ENCODE measurements around the gene OVCH1.

Gene OVCH1

DNA sequence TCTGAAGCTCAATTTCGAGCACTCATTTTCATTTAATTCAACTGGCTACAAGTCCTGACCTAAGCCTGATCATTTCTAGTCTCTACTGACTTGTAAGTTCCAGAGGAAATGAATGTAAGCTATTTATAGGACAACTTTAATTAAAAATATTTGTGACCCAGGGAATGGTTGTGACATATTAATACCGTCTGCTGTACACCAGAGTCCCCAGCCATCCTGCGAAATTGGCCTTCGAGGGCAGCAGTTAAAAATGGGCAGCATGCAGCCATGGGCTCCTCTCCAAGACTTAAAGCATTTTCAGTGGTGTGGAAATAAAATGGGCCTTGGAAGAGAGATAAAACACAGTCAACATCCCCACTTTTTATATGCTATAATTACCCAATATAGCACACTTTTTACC, 30.7 kb upstream of the OVCH1 start:
- no peak overlapping the region for H2AFZ ChIP-seq (ENCODE audit: low read length, unreplicated experiment)
- no peak overlapping the region for H3K27ac ChIP-seq (ENCODE audit: low read depth, low read length)
- no peaks in the 10 kb centered on the region for H3K79me2 ChIP-seq (ENCODE audit: control insufficient read depth, insufficient read depth, low read length, unreplicated experiment)
- no peaks in the 10 kb centered on the region for H3K27me3 ChIP-seq (ENCODE audit: insufficient read depth, low read length)
- H3K36me3 ChIP-seq (ENCODE audit: insufficient read depth, low read length): peaks cover 21% of the 10 kb centered on the region; the same call in 1 of the 2 replicates
- no peak overlapping the region for H3K4me3 ChIP-seq (ENCODE audit: low read depth, low read length)
- H3K4me1 ChIP-seq (ENCODE audit: control insufficient read depth, insufficient read depth, low read length, unreplicated experiment): peaks cover 5% of the 10 kb centered on the region

DNA sequence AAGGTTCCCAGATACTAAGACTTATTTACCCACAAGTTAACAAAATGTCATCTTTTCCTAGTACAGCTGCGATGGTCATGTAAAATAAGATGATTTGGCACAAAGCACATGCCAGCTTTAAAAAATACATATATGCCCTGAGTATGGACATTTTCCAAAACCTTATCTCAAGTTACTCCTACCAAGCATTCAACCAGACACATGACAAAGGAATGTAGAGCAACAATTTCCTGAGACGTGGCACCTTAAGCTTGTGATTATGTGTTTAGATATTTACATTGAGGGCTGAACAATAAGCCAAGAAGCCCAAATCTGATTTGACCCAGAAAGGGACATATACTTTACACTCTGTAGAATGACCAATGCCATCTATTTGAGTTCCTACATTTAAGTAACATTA, 24.5 kb upstream of the OVCH1 start:
- peak overlapping the region; percentile 7 for H2AFZ ChIP-seq (ENCODE audit: low read length, unreplicated experiment)
- peak overlapping the region; percentile 56 for H3K27ac ChIP-seq (ENCODE audit: low read depth, low read length)
- H3K4me1 ChIP-seq (ENCODE audit: control insufficient read depth, insufficient read depth, low read length, unreplicated experiment): peaks cover 22% of the 10 kb centered on the region
- peaks cover 23% of the 10 kb centered on the region for H3K36me3 ChIP-seq (ENCODE audit: insufficient read depth, low read length)
- H3K79me2 ChIP-seq (ENCODE audit: control insufficient read depth, insufficient read depth, low read length, unreplicated experiment): no peaks in the 10 kb centered on the region
- no peaks in the 10 kb centered on the region for H3K27me3 ChIP-seq (ENCODE audit: insufficient read depth, low read length)
- no peak overlapping the region for H3K4me3 ChIP-seq (ENCODE audit: low read depth, low read length)

DNA sequence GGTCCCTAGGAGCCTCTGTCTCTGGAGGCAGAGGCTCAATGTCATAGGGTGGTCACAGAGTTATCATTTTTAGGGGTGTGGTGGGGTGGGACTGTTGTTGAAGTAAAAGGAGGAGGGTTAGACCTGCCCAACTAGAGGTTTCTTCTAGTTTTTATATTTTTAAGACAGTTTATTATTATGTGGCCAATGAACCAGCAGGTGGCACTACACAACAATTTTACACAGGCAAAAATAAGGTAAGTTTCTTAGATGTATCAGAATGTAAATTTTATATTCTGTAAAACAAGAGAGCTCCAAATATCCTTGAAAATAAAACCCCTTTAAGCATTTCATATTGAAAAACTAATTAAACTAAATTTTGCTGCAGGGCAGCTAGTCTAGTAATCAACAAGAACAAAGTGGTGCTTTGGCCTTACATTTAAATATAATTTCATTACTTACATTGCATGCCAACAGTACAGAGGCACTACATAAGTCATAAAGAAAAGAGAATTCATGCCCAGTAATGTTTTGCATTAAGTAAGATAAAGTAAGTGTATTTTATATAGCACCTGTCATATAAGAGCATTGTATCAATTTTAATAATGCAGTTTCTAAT, 22.2 kb upstream of the OVCH1 start:
- no peaks in the 10 kb centered on the region for H3K79me2 ChIP-seq (ENCODE audit: control insufficient read depth, insufficient read depth, low read length, unreplicated experiment)
- H2AFZ ChIP-seq (ENCODE audit: low read length, unreplicated experiment): no peak overlapping the region
- peaks cover 27% of the 10 kb centered on the region; the same call in 1 of the 2 replicates for H3K36me3 ChIP-seq (ENCODE audit: insufficient read depth, low read length)
- peaks cover 31% of the 10 kb centered on the region for H3K4me1 ChIP-seq (ENCODE audit: control insufficient read depth, insufficient read depth, low read length, unreplicated experiment)
- H3K27ac ChIP-seq (ENCODE audit: low read depth, low read length): no peak overlapping the region
- H3K4me3 ChIP-seq (ENCODE audit: low read depth, low read length): no peak overlapping the region
- H3K27me3 ChIP-seq (ENCODE audit: insufficient read depth, low read length): no peaks in the 10 kb centered on the region

DNA sequence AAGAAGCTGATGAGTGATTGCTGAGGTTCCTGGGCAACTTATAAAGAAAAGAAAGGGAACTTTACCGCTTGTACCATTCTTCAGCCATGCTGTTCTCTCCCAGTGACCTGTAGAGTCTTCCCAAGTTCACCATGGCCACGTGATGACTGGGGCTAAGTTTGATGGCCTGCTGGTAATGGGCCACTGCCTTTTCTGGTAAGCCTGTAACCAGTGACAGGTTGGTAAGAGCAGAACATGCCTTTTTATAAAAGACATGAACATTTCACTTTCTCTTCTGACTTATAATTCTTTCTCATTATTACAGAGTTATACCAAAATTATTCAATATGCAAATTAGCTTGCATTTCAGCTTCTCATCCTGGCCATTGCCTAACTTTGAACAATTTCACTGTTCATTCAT, 20.9 kb upstream of the OVCH1 start:
- no peak overlapping the region for H2AFZ ChIP-seq (ENCODE audit: low read length, unreplicated experiment)
- no peaks in the 10 kb centered on the region for H3K79me2 ChIP-seq (ENCODE audit: control insufficient read depth, insufficient read depth, low read length, unreplicated experiment)
- no peak overlapping the region for H3K4me3 ChIP-seq (ENCODE audit: low read depth, low read length)
- no peak overlapping the region for H3K27ac ChIP-seq (ENCODE audit: low read depth, low read length)
- peaks cover 38% of the 10 kb centered on the region for H3K36me3 ChIP-seq (ENCODE audit: insufficient read depth, low read length)
- no peaks in the 10 kb centered on the region for H3K27me3 ChIP-seq (ENCODE audit: insufficient read depth, low read length)
- peaks cover 27% of the 10 kb centered on the region for H3K4me1 ChIP-seq (ENCODE audit: control insufficient read depth, insufficient read depth, low read length, unreplicated experiment)

DNA sequence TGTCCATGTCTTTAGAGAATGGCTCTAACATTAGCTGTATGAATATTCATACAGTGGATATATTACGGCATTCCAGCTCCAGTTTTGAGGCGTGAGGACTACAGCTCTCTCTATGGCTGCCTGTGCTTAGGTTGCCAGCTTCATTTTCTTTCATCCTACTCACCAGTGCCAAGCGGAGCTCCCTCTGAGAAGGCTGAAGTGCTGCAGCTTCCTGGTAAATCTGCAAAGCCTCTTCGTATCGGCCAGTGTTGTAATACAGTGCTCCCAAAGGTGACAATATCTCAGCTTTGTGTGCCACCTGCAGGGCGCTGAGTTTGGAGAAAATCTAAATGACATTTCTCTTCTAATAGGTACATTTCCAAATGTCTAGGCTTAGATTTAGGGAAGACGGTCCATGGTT, 19.8 kb upstream of the OVCH1 start:
- Histone ChIP-seq H3K27me3 (ENCODE audit: insufficient read depth, low read length) (no peaks in the 10 kb centered on the region), H3K4me1 (ENCODE audit: control insufficient read depth, insufficient read depth, low read length, unreplicated experiment) (peaks cover 23% of the 10 kb centered on the region), H3K4me3 (ENCODE audit: low read depth, low read length) (no peak overlapping the region), H3K36me3 (ENCODE audit: insufficient read depth, low read length) (peaks cover 46% of the 10 kb centered on the region), H3K27ac (ENCODE audit: low read depth, low read length) (peak overlapping the region; percentile 64), H3K79me2 (ENCODE audit: control insufficient read depth, insufficient read depth, low read length, unreplicated experiment) (no peaks in the 10 kb centered on the region), H2AFZ (ENCODE audit: low read length, unreplicated experiment) (no peak overlapping the region)

DNA sequence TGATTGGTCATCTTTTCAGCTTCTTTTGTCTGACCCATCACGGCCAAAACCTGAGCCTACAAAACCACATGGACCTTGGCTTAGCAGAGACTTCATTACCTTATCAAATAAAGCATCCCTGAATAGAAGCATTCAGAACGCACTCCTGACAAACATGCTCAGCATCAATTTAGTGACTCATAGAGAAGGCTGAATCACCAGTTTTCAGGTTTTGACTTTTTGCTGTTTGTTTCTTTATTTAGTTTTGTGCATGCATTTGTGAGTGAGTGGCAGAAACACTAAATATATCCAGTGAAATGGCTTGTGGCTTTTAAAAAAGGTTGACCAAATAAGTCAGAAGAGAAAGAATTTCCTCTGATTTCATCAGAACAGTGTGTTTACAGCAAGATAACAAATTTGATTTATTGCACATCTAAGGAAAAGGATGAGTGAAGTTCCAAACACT, 19.0 kb upstream of the OVCH1 start:
- H3K4me3 ChIP-seq (ENCODE audit: low read depth, low read length): no peak overlapping the region
- H3K27ac ChIP-seq (ENCODE audit: low read depth, low read length): peak overlapping the region; percentile 64
- H3K36me3 ChIP-seq (ENCODE audit: insufficient read depth, low read length): peaks cover 54% of the 10 kb centered on the region
- H3K27me3 ChIP-seq (ENCODE audit: insufficient read depth, low read length): no peaks in the 10 kb centered on the region
- H3K79me2 ChIP-seq (ENCODE audit: control insufficient read depth, insufficient read depth, low read length, unreplicated experiment): no peaks in the 10 kb centered on the region
- H3K4me1 ChIP-seq (ENCODE audit: control insufficient read depth, insufficient read depth, low read length, unreplicated experiment): peaks cover 15% of the 10 kb centered on the region
- no peak overlapping the region for H2AFZ ChIP-seq (ENCODE audit: low read length, unreplicated experiment)

DNA sequence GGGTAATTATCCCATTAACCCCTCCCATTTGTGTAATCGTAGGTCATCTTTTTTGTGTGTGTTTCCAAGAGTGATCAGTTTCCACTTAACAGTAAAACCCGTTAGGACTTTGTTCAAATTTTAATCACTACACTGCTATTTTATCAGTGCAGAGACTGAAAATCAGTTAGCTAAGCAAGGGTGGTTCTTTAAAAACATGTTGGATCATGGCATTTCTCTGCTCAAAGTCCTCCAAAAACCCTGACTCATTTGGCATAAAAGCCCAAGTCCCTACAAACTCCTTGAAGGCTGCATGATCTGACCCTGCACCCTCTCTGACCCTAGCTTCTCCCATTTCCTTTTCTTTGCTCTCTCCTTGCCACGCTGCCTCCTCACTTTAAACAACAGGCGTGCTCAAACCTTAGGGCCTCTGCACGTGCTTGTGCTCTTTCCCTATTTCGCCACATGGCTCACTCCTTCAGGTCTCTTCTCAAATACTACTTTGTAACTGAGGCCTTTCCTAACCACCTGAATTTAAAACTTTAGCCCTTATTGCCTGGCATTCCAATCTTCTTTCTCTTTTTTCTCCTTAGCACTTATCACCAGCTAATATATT, 13.2 kb upstream of the OVCH1 start:
- Histone ChIP-seq H3K4me3 (ENCODE audit: low read depth, low read length) (no peak overlapping the region), H2AFZ (ENCODE audit: low read length, unreplicated experiment) (no peak overlapping the region), H3K36me3 (ENCODE audit: insufficient read depth, low read length) (peaks cover 49% of the 10 kb centered on the region), H3K27ac (ENCODE audit: low read depth, low read length) (no peak overlapping the region), H3K4me1 (ENCODE audit: control insufficient read depth, insufficient read depth, low read length, unreplicated experiment) (no peaks in the 10 kb centered on the region), H3K27me3 (ENCODE audit: insufficient read depth, low read length) (no peaks in the 10 kb centered on the region), H3K79me2 (ENCODE audit: control insufficient read depth, insufficient read depth, low read length, unreplicated experiment) (no peaks in the 10 kb centered on the region)

DNA sequence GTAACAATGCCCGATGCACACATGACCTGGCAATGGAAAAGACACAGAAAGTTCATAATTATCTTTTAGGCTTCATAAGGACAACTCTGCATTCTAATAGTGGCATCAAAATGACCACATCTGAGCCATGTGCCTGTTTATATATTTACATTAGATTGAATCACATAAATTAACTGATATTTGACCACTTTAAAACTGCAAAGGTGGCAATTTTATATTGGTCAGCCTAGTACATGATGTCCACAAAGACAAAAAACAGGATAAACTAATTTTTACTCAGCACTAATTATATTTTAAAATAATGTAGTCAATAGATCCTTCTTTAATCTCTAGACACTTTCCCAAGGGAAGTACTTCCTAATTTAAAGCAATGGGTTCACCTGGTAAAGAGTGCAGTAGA, 12.0 kb upstream of the OVCH1 start:
- H3K36me3 ChIP-seq (ENCODE audit: insufficient read depth, low read length): peaks cover 50% of the 10 kb centered on the region
- H3K27me3 ChIP-seq (ENCODE audit: insufficient read depth, low read length): no peaks in the 10 kb centered on the region
- no peak overlapping the region for H3K27ac ChIP-seq (ENCODE audit: low read depth, low read length)
- H3K4me1 ChIP-seq (ENCODE audit: control insufficient read depth, insufficient read depth, low read length, unreplicated experiment): no peaks in the 10 kb centered on the region
- H3K4me3 ChIP-seq (ENCODE audit: low read depth, low read length): no peak overlapping the region
- H2AFZ ChIP-seq (ENCODE audit: low read length, unreplicated experiment): no peak overlapping the region
- no peaks in the 10 kb centered on the region for H3K79me2 ChIP-seq (ENCODE audit: control insufficient read depth, insufficient read depth, low read length, unreplicated experiment)

DNA sequence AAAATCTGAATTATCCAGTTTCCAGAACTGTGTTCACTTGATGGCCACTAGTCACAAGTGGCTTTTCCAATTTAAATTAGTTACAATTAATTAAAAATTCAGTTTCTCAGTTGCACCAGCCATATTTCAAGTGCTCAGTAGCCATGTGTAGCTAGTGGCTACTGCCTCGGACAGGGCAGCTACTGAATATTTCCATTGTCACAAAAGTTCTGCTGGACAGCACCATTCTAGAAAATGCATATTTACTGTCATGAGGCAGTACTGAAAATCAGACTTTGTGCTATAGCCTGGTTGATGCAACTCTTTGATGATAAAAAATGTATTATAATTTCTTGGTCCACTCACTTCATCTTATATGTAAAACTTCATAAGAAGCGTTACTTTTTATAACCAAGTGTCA, 11.5 kb upstream of the OVCH1 start:
- Histone ChIP-seq H3K27ac (ENCODE audit: low read depth, low read length) (no peak overlapping the region), H3K79me2 (ENCODE audit: control insufficient read depth, insufficient read depth, low read length, unreplicated experiment) (no peaks in the 10 kb centered on the region), H3K4me1 (ENCODE audit: control insufficient read depth, insufficient read depth, low read length, unreplicated experiment) (no peaks in the 10 kb centered on the region), H2AFZ (ENCODE audit: low read length, unreplicated experiment) (no peak overlapping the region), H3K36me3 (ENCODE audit: insufficient read depth, low read length) (peaks cover 50% of the 10 kb centered on the region), H3K27me3 (ENCODE audit: insufficient read depth, low read length) (no peaks in the 10 kb centered on the region), H3K4me3 (ENCODE audit: low read depth, low read length) (no peak overlapping the region)

DNA sequence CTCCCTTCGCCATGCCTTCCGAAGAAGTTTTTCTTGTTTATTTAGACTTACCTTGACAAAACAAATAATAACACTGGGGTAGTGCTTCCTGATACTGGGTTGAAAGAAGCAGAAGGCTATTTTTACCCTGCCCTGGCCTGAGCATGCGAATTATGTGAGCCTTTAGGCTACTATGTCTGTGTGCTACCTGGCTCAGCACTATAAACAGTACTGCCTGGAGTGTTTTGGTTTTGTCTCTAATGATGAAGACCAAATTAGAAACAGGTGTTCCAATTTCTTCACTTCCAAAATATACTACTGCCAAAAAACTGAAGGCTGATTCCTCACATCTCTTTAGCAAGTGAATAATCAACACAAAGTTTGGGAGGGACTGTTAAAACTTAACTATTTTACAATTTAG, 7.6 kb upstream of the OVCH1 start:
- peaks cover 25% of the 10 kb centered on the region for H3K36me3 ChIP-seq (ENCODE audit: insufficient read depth, low read length)
- H3K27ac ChIP-seq (ENCODE audit: low read depth, low read length): no peak overlapping the region
- H3K4me1 ChIP-seq (ENCODE audit: control insufficient read depth, insufficient read depth, low read length, unreplicated experiment): no peaks in the 10 kb centered on the region
- H3K4me3 ChIP-seq (ENCODE audit: low read depth, low read length): no peak overlapping the region
- H2AFZ ChIP-seq (ENCODE audit: low read length, unreplicated experiment): no peak overlapping the region
- no peaks in the 10 kb centered on the region for H3K27me3 ChIP-seq (ENCODE audit: insufficient read depth, low read length)
- H3K79me2 ChIP-seq (ENCODE audit: control insufficient read depth, insufficient read depth, low read length, unreplicated experiment): no peaks in the 10 kb centered on the region

DNA sequence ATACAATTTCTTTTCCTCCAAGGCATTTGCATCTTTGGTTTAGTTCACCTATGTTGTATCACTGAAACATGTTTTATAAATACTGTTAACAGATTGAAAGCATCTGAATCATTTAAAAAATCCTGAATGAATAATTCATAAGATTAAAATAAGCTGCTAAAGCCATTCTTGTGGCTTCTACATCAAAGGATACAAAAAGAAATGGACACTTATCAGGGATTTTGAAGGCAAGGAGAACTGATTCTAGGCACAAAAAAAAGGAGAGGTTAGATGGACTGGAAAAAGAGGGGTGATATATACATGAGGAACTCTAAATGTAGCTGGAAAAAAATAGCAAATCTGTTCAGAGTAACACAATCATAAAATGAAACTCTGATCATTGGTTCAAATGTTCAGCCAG, 5.8 kb upstream of the OVCH1 start:
- peaks cover 19% of the 10 kb centered on the region; the same call in 1 of the 2 replicates for H3K36me3 ChIP-seq (ENCODE audit: insufficient read depth, low read length)

More for the DNA sequence above, 5.8 kb upstream of the OVCH1 start:
- Histone ChIP-seq H3K27ac (ENCODE audit: low read depth, low read length) (no peak overlapping the region), H3K79me2 (ENCODE audit: control insufficient read depth, insufficient read depth, low read length, unreplicated experiment) (no peaks in the 10 kb centered on the region), H3K4me3 (ENCODE audit: low read depth, low read length) (no peak overlapping the region), H2AFZ (ENCODE audit: low read length, unreplicated experiment) (no peak overlapping the region), H3K4me1 (ENCODE audit: control insufficient read depth, insufficient read depth, low read length, unreplicated experiment) (no peaks in the 10 kb centered on the region), H3K27me3 (ENCODE audit: insufficient read depth, low read length) (no peaks in the 10 kb centered on the region)
